NCI-H82 treated with DMSO at 0.1 percent for 48 hours (cell line): Measurements from ENCODE around the gene POP5.

ENCODE experiments used
- DNase-seq: peaks from one replicate; lab custom pipeline; 2025; ENCODE audit not compliant: unreplicated experiment; lab: John Stamatoyannopoulos, UW

Gene POP5

DNA sequence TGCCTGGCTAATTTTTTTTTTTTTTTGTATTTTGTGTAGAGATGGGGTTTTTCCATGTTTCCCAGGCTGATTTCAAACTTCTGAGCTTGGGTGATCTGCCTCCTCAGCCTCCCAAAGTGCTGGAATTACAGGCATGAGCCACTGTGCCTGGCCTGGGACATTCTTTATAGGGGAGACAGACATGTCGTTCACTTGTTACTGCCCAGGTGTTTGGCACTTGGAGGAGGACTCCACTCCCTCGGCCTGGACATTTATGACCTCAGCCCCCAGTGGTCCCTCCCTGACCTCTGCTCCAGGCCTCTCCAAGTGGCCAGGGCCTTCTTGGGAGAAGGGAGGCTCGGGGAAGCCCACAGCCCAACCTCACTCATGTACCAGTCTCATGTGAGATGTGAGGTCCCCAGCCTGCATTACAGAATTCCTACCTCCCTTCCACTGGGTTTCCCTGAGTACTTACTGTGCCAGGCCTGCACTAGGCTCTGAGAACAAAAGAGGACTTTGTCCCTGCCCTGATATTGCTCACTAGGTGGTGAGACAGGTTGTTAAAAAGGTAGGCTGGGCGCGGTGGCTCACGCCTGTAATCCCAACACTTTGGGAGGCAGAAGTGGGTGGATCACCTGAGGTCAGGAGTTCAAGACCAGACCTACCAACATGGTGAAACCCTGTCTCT is 9.7 kb upstream of the POP5 start:
- DNase-seq: no peak

DNA sequence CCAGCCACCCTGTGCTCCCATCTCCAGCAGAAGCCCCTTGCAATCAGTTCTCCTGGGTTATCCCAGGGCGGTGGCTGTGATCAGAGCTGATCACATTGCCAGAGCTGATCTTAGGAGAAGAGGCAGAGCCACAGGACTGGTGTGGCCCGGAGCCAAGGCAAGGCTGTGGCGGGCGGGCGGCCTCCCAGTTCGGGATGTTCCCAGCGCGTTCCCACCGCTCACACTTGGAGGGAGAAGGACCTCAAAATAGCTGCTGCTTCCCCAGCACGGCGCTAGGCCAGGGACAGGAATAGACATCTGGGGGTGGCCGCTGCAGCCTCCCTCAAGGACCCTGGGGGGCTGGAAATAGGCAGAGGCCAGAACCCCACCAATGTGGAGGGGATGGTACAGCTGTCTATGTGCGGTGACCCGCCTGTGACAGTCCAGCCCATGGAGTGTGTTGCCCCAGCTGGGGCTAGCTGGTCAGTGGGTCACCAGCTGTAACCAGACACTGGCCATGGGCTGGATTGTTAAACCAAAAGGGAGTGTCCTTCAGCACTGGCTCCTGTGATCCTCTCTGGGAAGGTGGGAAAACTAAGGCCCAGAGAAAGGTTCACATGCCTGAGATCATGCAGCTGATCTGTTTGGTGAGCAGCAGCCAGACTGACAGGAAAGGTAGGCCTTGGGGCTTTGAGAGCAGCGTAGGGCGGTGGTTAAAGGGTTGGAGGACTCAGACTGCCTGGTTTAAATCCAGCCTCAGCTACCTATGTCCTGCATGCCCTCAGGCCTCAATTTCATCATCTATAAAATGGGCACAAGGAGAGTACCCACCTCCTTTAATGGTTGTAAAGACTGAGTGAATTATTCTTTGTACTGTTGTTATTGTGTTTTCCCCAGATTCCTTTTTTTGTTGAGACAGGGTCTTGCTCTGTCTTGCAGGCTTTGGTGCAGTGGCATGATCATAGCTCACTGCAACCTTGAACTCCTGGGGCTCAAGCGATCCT is 8.0 kb upstream of the POP5 start:
- no peak for DNase-seq

DNA sequence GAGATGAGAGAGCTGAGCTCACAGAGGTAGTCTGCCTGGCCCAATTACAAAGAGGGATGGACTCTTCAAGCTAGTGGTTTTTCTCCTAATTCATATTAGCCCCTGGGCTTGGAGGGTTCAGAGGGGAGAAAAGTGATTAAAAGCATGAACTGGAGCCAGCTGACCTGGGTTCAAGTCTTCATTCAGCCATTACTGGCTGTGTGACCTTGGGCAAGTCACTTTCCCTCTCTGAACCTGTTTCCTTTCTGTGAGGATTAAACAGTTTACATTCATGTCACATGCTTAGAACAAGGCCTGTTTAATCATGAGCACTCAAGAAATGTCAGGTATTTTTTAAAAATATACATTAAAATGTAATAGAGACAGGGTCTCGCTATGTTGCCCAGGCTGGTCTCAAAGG is 7.2 kb upstream of the POP5 start:
- DNase-seq: no peak

DNA sequence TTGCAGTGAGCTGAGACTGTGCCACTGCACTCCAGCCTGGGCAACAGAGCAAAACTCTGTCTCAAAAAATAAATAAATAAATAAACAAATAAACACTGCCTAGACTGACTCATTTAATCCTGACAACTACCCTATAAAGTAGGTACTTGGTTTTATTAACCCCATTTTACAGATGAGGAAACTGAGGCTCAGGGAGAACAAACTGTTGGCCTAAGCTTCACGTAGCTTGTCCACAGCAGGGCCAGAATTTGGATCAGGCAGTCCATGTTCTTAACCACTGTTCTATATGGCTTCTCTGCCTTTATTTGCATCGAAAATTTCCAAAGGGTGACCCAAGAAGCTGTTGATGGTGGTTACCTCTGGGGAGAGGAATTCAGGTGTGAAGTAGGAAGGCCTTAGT is 5.7 kb upstream of the POP5 start:
- no peak for DNase-seq

DNA sequence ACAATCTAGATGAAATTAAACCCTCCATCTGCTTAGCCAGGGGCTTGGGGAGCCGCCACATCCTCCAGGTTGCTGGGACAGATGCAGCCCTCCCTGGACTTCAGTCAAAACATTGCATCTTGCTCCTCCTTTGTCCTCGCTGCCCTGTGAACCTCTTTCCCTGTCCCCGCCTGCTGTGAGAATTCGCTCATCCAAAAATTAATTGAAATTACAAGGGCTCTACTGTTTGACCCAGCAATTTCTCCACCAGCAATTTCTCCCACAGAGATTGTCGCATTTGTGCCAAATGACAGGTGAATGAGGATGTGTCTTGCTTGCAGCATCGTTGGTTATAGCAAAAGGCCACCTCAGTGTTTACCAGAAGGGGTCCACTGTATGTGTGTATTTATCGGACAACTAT is 5.0 kb upstream of the POP5 start:
- DNase-seq: no peak

DNA sequence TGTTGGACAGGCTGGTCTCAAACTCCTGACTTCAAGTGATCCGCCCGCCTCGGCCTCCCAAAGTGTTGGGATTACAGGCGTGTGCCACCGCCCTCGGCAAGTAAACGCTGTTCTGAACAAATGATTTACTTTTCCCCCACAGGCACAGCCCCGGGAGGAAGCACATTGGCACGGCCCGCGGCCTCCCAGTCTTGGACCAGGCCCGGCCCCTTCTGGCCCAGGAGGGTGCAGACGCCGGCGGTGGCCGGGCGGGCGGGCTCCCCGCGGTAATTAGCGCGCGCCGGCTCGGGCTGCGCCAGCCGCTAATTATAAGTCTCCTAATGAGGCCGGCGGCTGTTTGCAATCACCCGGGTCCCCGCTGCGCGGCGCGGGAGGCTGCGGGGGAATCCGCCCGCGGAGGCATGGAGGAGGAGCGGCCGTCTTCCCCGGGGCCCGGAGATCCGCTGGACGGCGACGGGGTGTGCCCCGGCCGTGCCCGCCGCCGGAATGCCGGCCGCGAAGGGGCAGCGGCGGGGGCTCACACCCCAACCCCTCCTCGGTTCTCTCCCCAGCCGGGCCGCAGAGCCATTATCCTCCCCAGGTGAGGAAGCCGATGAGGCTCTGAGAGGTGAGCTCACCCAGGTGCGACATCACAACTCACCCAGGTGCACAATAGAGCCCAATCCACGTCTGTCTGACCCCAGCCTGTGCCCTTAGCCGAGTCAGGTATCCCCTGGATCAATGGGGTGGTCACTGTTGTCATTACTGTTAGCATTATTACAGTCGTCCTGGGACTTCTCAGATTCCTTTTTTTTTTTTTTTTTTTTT is 3.3 kb upstream of the POP5 start:
- peak; percentile 34 for DNase-seq

DNA sequence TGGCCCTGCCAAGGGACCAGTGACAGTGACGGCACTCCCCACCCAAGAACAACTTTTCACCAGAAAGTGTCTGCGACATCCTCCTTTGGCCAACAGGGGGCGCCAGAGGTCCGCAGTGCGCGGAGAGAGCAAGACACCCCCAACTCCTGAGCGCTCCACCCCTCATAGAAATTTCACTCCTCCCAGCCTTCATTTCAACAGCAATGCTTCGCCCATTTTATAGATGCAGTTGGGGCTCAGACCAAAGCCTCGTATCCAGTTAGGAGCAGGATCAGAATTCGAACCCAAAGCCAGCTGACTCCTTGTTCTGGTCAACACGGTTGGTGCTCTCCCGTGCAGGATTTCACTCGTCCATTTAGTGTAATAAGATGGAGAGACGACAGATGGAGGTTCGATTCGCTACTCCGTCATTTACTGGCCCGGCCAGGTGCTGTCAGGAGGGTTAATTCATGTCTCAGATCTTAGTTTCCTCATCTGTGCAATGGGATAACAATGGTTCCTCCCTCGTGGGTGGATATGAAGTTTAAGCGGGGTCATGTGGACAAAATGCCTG is 2.4 kb upstream of the POP5 start:
- peak; percentile 38 for DNase-seq

DNA sequence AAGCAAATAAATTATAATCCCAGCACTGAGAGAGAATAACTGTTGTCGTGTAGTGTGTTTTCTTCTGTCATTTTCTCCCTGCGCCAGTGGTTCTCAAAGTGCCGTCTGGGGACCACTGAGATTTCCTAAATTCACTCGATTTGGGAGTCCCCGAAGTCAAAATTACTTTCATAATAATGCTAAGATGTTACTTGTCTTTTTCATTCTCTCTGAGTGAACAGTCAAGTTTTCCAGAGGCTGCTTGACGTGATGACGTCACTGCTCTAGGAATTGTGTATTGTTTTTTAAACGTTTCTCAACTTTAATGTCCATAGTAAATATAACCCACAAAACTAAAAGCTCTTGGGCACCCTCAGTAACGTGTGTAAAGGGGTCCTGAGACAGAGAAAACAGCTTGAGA is 796 bp upstream of the POP5 start:
- DNase-seq: no peak

DNA sequence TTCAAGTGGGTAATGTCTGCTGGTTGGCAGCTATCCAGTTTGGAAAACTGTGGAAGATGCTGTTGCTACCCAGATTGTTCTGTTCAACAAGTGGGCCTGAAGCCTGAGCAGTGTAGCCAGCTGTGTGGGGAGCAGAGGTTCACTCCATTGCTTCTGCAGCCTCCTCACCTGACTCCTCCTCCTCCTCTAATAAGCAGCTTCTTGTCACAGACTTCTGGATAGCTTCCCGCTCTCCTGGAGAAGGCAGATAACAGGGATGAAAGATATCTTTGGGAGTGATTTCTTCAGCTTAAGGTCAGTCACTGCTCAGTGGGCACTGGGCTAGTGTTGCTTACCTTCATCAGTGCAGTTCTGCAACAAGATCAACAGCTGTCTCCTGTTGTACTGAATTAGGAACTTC is 2.0 kb downstream of the POP5 start:
- DNase-seq: no peak

DNA sequence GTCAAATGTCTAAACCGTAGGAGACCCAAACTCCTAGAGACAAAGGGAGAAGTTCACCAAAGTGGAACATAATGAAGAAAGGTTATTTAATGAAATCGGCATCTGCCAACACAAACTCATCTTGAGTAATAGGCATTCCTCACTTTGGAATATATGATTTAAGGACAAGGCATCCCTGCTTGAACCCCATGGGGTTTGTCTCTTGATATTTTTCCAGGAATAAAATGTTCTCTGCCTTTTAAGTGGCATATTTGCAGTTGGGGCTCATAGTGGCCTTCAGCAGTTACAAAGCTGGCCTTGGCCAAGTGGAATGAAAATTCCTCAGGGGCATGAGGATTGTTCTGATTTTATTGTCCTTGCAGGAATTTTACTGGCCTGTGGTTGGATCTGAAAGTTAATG is 7.1 kb downstream of the POP5 start:
- no peak for DNase-seq

DNA sequence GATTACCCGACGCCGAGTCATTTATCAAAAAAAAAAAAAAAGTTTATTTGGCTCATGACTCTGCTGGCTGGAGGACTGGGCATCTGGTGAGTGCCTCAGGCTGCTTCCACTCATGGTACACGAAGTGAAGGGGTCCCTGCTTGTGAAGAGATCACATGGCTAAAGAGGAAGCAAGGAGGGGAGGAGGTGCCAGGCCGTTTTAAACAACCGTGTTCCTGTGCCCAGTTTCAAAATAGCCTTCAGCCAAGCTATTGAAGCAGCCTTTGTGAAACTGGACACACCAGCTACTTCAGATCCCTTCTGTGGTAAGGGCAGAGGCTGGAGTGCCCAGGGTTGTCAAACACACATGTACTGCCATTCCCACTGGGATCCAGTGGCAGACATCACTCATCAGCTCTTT is 7.6 kb downstream of the POP5 start:
- DNase-seq: no peak

DNA sequence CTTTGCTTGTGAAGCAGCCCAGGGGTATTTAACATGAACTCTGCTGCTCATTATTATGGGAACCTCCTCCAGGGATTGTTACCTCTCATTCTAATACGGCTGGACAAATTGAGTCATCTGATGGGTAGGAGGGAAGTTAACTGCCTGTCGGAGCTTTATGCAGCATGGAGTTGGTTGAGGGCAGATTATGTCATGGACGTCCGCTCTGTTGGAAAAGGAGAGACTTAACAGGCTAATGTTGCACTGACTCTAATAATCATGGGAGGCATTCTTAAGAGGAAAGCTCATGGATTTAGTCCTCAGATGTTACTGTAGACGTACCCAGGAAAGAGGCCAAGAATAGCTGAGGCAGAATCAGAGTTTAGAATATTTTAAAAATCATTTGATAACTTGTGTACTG is 9.9 kb downstream of the POP5 start:
- DNase-seq: no peak

DNA sequence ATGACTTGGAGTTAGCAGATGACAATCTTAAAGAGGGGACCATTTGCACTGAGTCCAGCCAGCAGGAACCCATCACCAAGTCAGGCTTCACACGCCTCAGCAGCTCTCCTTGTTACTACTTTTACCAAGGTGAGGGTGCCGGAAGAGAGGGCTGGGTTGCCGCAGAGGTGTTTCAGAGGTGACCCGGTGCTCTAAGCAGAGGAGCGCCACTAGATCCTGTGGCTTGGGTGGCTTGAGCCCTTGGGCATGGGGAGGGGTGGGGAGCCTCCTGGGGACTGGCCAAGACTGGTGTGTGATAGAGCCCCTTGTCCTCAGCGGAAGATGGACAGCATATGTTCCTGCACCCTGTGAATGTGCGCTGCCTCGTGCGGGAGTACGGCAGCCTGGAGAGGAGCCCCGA is 17.7 kb downstream of the POP5 start:
- DNase-seq: no peak

DNA sequence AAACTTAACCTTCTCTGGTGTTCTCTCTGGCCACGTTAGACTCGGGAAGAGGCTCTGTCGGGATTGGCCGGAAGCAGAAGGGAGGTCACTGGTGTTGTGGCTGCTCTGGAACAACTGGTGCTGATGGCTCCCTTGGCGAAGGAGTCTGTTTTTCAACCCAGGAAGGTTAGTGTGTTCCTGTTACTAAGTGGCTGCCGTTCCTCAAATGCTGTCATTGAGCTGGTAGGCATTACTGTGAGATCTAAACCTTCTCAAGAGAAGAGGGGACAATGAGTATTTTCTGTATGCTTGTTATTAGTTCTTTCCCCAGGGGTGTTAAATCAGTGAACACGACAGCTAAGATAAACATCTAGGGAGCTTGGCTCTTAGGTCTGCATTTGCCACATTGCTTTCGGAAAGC is 18.3 kb downstream of the POP5 start:
- no peak for DNase-seq

DNA sequence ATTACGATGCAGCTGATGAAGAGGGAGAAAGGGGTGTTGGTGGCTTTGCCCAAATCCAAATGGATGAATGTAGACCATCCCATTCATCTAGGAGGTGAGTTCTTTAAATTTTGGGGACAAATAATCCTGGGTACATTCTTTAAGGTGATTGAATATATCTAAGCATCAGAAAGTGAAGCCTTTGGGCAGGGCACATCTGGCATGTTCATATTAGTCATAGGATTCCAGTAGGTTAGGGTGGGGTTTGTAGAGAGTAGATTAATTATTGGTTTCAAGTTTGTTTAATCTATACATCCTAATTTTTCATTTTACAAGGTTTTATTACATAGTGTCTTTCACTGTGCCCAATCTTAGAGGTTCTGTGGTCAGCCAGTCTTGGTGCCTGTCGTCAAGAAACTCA is 23.6 kb downstream of the POP5 start:
- DNase-seq: no peak

DNA sequence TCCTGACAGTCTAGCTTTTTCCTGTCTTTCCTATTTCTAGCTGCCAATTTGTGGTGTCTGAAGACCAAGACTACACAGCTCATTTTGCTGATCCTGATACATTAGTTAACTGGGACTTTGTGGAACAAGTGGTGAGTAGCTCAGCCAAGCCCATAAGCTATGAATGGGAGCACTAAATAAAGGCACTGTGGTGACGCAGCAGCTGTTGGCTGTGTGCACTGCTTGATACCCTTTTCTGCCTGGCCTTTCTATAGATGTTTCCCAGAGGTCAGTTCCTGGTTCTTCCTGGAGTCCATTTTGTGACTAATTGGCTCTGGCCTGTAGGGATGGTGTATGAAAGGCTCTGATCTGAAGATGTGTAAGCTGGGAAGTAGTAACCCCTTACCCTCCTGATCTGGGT is 26.5 kb downstream of the POP5 start:
- DNase-seq: no peak

DNA sequence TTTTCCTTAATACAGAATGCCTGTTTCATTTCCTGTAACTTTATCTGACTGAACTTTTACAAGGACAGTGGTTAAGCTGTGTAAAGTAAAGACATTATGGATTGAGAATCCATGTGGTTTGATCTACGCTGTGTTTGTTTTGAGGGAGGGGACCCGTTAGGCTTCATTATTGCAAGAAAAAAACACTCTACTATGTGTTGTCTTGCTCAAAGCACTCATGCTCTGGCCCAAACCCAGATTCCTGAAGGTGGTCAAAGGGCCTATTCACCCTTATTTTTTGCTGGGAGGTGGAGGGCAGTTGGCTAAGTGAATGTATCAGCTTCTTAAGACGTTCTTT is 35.2 kb downstream of the POP5 start:
- no peak for DNase-seq

DNA sequence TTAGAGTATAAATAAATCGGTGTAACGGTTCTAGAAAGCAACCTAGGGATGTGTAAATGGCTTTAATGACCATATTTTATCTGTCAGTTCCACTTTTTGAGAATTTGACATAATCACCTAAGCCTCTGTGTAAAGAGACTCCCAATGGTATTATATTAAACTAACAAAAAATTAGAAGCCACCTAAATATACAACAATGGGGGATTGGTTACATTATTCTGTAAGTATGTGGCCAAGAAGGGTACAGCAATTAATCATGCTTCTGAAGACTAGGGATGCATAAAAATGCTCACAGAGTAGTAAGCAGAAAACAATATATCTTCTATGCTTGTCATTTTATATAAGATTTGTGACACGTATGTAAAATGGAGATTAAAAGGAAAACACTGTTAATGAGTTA is 36.5 kb downstream of the POP5 start:
- no peak for DNase-seq

DNA sequence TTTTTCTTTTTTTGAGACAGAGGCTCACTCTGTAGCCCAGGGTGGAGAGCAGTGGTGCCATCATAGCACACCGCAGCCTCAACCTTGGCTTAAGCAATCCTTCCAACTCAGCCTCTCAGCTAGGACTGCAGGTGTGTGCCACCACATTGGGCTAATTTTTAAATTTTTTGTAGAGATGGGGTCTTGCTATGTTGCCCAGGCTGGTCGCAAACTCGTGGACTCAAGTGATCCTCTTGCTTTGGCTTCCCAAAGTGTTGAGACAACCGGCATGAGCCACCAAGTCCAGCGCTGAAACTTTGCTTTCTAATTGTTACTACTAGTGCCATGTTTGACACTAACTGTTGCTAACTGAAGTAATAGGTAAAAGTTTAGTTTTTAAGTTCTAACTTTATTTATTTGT is 39.0 kb downstream of the POP5 start:
- DNase-seq: no peak

DNA sequence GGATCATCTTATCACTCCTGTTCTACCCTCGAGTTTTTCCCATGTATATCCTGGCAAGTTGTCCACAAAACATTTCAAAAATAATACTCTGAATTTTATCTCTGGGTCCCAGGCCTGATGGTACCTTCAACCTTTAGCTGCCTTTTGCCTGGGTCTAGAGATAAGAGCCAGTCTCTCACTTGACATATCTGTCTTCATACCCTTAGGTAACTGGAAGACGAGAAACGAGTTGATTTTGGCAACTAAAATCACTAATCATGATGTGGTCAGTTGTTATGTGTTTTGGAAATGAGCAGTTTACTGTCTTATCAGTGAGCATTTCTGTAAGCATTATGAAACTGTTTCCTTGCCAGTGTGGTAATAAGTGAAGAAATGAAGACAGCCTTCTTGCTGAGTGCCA is 40.8 kb downstream of the POP5 start:
- no peak for DNase-seq

DNA sequence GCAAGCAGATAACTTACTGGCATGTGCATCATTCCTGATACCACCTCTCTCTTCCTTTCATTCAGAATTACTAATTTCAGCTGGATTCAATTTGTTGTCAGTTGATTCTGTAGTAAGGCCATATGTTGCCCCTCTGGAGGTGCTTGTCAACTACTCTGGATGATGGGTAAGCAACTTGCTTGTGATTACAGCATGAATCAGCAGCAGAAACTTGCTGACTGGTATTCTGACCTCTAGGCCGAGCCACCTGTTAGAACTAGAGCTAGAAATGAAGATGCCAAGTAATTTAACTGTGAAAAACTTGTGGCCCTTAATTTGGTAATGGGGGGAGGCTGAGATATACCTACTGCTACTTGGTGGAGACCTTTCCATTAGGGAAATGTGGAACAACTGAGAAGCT is 41.9 kb downstream of the POP5 start:
- DNase-seq: no peak
